Suprapubic skin (tissue), 4 donors: ENCODE results near the gene RRP1. TPM values are rescaled to one million over a fixed set of nuclear protein-coding genes. Genes with fewer than 3 reads are reported as not detected.

Source experiments
- DNase-seq, 2 donors: peaks; one replicate each; pipeline ENCODE4 v3.0.0-alpha.2; 2019; ENCODE audit warnings: low spot score in 2 of 2
- H3K27ac ChIP-seq: fragments of 200-600 bp; sonication (generic); one replicate; pipeline ENCODE4 v1.5.1; 2019
- H3K27me3 ChIP-seq: fragments of 200-600 bp; sonication (generic); one replicate; pipeline ENCODE4 v1.5.1; 2019
- H3K36me3 ChIP-seq: fragments of 200-600 bp; sonication (generic); one replicate; pipeline ENCODE4 v1.5.1; 2019
- H3K4me1 ChIP-seq: fragments of 200-600 bp; sonication (generic); one replicate; pipeline ENCODE4 v1.5.1; 2019
- H3K4me3 ChIP-seq: fragments of 200-600 bp; sonication (generic); one replicate; pipeline ENCODE4 v1.5.1; 2019; ENCODE audit warnings: mild to moderate bottlenecking
- H3K9me3 ChIP-seq: fragments of 200-600 bp; sonication (generic); one replicate; pipeline ENCODE4 v1.5.1; 2019
- EP300 ChIP-seq: sonication (generic); formaldehyde crosslinking; IDR thresholded peaks from one replicate; pipeline ENCODE4 v1.6.1; 2017; ENCODE audit warnings: antibody characterized with exemption
- POLR2A ChIP-seq, 2 donors: fragments of 450-650 bp; IDR thresholded peaks; one replicate each; pipeline ENCODE4 v1.6.1; 2017; ENCODE audit warnings: antibody characterized with exemption in 2 of 2, mild to moderate bottlenecking in 2 of 2, moderate library complexity in 2 of 2
- POLR2AphosphoS5 ChIP-seq, 3 donors: sonication (generic); formaldehyde crosslinking; IDR thresholded peaks; one replicate each; pipeline ENCODE4 v1.6.1; 2017; ENCODE audit warnings: antibody characterized with exemption in 3 of 3
- WGBS: methylation state at CpG from one replicate; pipeline ENCODE4 v1.1.5; 2018; 5-methylcytosine and 5-hydroxymethylcytosine counted together
- total RNA-seq, 4 donors: library from RNA; depleted of rRNA; stranded (reverse); fragments of >200 nt; gene quantifications; one replicate each; pipeline ENCODE4 v1.1.0, GENCODE V29; 2016
- TF ChIP-seq, protein P1 (sequence below), 2 donors: fragments of 200-600 bp in 1 of 2; fragments of 450-650 bp in 1 of 2; sonication (generic) in 1 of 2; IDR thresholded peaks; one replicate each; pipeline ENCODE4 v1.5.1; 2016 to 2019; ENCODE audit warnings: antibody characterized with exemption in 2 of 2, mild to moderate bottlenecking in 1 of 2, moderate library complexity in 1 of 2

Gene RRP1
- total RNA-seq, 4 donors from 2014 or later = 22.5 to 34.6 (median 28.4) TPM

DNA sequence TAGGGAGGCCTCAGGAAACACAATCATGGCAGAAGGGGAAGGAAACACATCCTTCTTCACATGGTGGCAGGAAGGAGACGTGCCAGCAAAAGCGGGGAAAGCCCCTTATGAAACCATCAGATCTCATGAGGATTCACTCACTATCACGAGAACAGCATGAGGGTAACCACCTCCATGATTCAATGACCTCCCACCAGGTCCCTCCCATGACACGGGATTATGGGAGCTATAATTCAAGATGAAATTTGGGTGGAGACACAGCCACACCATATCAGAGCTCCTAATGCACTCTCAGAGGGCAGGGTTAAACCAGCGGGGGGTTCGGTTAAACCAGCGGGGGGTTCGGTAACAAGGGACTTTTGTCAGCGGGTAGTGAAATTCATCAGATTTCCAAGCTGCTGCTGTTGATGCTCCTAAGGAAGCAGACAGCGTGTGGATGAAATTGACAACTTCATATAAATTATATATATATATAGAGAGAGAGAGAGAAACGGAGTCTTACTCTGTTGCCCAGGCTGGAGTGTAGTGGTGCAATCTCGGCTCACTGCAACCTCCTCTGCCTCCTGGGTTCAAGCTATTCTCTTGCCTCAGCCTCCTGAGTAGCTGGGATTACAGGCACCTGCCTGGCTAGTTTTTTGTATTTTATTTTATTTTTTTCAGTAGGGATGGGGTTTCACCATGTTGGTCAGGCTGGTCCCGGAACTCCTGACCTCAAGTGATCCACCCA, 17.5 kb upstream of the RRP1 start:
- H3K27me3 ChIP-seq = no peaks in the 10 kb centered on the region
- H3K27ac ChIP-seq = no peak overlapping the region
- DNase-seq = no peak
- H3K9me3 ChIP-seq = no peaks in the 10 kb centered on the region
- peaks cover 20% of the 10 kb centered on the region for H3K36me3 ChIP-seq
- 79% methylated on average over 13 of the region's 13 CpGs for WGBS
- H3K4me1 ChIP-seq = peaks cover 29% of the 10 kb centered on the region
- no peak for TF ChIP-seq POLR2AphosphoS5 (IDR thresholded peaks at IDR 0.05)
- no peak for TF ChIP-seq EP300
- TF ChIP-seq, protein P1, sequence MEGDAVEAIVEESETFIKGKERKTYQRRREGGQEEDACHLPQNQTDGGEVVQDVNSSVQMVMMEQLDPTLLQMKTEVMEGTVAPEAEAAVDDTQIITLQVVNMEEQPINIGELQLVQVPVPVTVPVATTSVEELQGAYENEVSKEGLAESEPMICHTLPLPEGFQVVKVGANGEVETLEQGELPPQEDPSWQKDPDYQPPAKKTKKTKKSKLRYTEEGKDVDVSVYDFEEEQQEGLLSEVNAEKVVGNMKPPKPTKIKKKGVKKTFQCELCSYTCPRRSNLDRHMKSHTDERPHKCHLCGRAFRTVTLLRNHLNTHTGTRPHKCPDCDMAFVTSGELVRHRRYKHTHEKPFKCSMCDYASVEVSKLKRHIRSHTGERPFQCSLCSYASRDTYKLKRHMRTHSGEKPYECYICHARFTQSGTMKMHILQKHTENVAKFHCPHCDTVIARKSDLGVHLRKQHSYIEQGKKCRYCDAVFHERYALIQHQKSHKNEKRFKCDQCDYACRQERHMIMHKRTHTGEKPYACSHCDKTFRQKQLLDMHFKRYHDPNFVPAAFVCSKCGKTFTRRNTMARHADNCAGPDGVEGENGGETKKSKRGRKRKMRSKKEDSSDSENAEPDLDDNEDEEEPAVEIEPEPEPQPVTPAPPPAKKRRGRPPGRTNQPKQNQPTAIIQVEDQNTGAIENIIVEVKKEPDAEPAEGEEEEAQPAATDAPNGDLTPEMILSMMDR (IDR thresholded peaks at IDR 0.05) = no peak
- TF ChIP-seq POLR2A (IDR thresholded peaks at IDR 0.05) = no peak
- no peak overlapping the region for H3K4me3 ChIP-seq

DNA sequence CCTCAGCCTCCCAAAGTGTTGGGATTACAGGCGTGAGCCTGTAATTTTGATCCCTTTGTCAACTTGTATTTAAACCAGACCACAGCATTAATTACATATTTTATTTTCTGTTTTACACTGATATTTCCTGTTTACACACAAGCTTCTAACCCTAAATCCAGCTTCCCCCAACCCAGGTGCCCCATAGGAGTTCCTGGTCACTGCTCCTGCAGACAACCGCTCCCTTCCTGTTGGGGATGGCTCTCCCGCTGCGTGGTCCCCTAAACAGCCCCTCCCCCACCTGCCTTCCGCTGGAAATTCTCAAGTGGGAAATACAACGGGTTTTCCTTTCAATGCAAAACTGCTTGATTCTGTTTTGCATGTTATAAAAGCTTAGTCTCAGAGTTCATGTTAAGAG, 17.0 kb upstream of the RRP1 start:
- Histone ChIP-seq H3K27me3 (no peaks in the 10 kb centered on the region), H3K27ac (no peak overlapping the region), H3K9me3 (no peaks in the 10 kb centered on the region), H3K4me3 (no peak overlapping the region), H3K36me3 (peaks cover 20% of the 10 kb centered on the region), H3K4me1 (peaks cover 29% of the 10 kb centered on the region)
- WGBS = 72% methylated on average over 6 of the region's 6 CpGs
- DNase-seq = no peak
- TF ChIP-seq POLR2A (IDR thresholded peaks at IDR 0.05) = no peak
- TF ChIP-seq EP300 = no peak
- TF ChIP-seq POLR2AphosphoS5 (IDR thresholded peaks at IDR 0.05) = no peak
- TF ChIP-seq, protein P1 (IDR thresholded peaks at IDR 0.05) = no peak

DNA sequence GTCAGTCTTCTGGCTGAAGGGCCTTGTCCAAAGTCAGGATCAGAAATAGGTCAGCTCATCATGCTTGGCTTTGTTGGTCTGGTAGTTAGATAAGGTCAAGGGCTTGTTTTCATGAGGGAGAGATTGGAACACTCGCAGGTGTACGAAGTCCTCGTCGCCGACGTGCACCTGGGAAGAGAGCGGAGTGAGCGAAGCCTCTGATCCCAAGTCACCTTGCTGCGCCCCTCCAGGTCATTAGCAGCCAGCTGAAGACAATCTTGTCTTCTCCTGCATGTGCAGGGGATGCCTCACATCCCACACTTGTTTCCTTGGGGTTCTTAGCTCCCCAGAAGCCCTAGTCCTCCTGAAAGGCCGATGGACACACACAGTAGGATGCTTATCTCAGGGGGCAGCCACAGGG, 15.2 kb upstream of the RRP1 start:
- no peak overlapping the region for H3K27ac ChIP-seq

DNA sequence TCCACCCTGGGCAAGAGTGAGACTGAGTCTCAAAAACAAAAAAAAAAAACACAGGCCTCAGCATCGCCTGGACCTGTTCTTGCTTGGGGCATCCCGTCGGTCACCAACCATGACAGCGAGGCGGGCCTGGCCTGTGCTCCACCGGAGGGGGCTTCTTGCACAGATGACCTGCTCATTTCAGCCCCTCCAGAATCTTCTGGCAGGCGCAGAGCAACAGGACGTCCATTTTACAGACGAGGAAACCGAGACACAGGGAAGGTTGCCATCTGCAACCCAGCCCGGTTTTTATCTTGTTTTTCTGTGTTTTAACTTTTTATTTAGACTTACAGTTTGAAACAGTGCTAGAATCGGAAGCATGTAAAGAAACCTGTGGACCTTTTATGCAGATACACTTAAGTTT, 14.2 kb upstream of the RRP1 start:
- H3K36me3 ChIP-seq = peaks cover 20% of the 10 kb centered on the region
- 64% methylated on average over 12 of the region's 12 CpGs for WGBS
- peaks cover 21% of the 10 kb centered on the region for H3K4me1 ChIP-seq
- H3K27ac ChIP-seq = peak overlapping the region; percentile 99
- TF ChIP-seq EP300 (no peak), POLR2AphosphoS5 (IDR thresholded peaks at IDR 0.05) (no peak), POLR2A (IDR thresholded peaks at IDR 0.05) (no peak)
- TF ChIP-seq, protein P1 (IDR thresholded peaks at IDR 0.05) = no peak
- no peaks in the 10 kb centered on the region for H3K9me3 ChIP-seq
- H3K4me3 ChIP-seq = peak overlapping the region; percentile 91
- no peak for DNase-seq
- H3K27me3 ChIP-seq = no peaks in the 10 kb centered on the region

More for the DNA sequence above, 15.2 kb upstream of the RRP1 start:
- Histone ChIP-seq H3K4me1 (peaks cover 21% of the 10 kb centered on the region), H3K36me3 (peaks cover 20% of the 10 kb centered on the region), H3K9me3 (no peaks in the 10 kb centered on the region), H3K4me3 (peak overlapping the region; percentile 91), H3K27me3 (no peaks in the 10 kb centered on the region)
- WGBS = 92% methylated on average over 10 of the region's 10 CpGs
- TF ChIP-seq POLR2A (IDR thresholded peaks at IDR 0.05) (no peak), POLR2AphosphoS5 (IDR thresholded peaks at IDR 0.05) (no peak), EP300 (no peak)
- TF ChIP-seq, protein P1 (IDR thresholded peaks at IDR 0.05) = no peak
- no peak for DNase-seq

DNA sequence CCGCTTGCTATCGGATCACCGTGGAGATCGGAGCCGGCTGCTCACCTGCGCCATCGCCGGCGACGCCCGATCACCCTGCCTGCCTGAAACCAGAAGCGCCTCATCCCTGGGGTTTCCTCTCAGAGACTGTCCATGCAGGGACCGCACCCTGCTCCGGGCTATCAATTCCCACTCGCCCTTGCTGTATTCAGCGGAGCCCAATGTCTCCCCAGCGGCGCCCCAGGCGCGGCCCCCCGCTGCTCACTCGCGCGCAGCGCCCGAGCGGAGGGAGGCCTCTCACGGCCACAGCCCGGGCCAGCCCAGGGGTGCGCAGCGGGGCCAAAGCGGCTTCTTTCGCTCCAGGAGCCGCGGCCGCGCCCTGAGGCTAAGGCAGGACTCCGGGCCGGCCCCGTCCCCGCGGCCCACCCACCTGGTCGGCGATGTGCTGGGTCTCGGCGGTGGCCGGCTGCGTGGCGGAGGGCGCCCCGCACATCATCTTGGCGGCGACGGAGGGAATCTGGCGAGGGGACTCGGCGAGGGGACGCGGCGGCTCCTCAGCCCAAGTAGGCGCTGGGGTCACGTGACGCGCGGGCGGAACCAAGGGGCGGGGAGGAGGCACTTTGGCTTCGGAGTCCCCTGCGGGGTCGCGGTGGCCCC, 13.5 kb upstream of the RRP1 start, which contains the start of gene CSTB:
CSTB (minus strand) TSS at position 514 of the 636 bp plus-strand sequence; CDS start at position 475, 39 bp downstream.
- H3K36me3 ChIP-seq = peaks cover 20% of the 10 kb centered on the region
- peak in 2 of 3 donors; percentile 68 to 72 for TF ChIP-seq POLR2AphosphoS5 (IDR thresholded peaks at IDR 0.05)
- TF ChIP-seq, protein P1 (IDR thresholded peaks at IDR 0.05) = no peak
- TF ChIP-seq POLR2A (IDR thresholded peaks at IDR 0.05) = peak in 1 of 2 donors; percentile 48
- peaks cover 27% of the 10 kb centered on the region for H3K4me1 ChIP-seq
- DNase-seq = peak; percentile 90 to 94
- H3K27me3 ChIP-seq = no peaks in the 10 kb centered on the region
- 0% methylated on average over 36 of the region's 71 CpGs for WGBS
- no peaks in the 10 kb centered on the region for H3K9me3 ChIP-seq
- peak within 1 kb of the TSS; percentile 99 for H3K27ac ChIP-seq
- H3K4me3 ChIP-seq = peak within 1 kb of the TSS; percentile 91
